Middle frontal gyrus (tissue), 1 donor: Measurements from ENCODE around the gene DNAJC15.
A peak's percentile ranks its signal among the peaks of the same experiment; 100 is the strongest.
"Not testable (repeated sequence)": the region's sequence is repeated elsewhere in the genome, so short reads cannot be mapped to it uniquely, and the experiment has no call there.

ENCODE experiments used
- DNase-seq: peaks from one replicate; pipeline ENCODE4 v3.0.0-alpha.2; 2015; ENCODE audit warnings: low spot score; ENCODE audit errors: extremely low spot score

Gene DNAJC15

DNA sequence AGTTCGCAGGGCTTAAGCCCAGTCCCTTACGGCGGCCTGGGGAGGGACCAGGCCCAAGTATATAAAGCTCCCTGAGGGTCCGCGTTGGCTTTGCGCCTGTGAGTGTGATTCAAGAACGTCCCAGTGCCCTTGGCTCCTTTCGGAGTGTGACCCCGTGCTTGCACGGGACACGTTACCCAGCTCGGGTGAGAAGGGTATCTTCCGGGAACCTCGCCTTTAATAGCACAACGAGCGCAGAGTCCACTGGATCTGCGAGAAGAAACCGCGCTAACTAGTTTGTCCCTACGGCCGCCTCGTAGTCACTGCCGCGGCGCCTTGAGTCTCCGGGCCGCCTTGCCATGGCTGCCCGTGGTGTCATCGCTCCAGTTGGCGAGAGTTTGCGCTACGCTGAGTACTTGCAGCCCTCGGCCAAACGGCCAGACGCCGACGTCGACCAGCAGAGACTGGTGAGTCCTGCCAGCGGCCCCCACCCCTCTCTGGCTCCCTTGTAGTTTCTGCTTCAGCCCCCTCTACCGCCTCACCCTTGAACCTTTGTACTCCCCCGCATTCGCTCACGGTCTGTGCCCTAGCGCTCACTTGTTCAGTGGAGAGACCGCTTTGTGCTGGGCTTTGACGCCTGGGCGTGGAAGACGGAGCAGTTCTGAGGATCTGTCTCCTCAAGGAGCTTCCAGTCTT is at the start of gene DNAJC15:
DNAJC15 (plus strand) TSS at position 298 of the 675 bp plus-strand sequence; CDS start at position 339, 41 bp downstream.
- peak; percentile 85 for DNase-seq

DNA sequence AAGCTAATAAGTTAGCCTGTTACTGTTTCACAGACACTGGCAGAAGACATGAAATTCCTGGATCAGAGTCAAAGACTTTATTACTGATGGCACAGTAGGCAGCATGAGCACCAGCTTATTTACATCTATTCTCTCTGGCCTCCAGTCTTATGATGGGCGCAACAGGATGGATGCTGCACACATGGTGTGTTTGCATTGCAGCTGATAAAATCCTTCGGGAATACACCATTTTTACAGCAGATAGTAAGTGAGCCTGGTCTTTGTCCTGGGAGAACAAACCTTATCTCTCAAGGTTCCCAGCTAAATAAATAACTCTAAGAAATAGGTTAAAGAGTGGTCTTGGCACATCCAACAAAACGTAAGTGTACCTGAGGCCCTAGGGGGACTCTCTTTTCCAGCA is 47.3 kb upstream of the DNAJC15 start:
- no peak for DNase-seq

DNA sequence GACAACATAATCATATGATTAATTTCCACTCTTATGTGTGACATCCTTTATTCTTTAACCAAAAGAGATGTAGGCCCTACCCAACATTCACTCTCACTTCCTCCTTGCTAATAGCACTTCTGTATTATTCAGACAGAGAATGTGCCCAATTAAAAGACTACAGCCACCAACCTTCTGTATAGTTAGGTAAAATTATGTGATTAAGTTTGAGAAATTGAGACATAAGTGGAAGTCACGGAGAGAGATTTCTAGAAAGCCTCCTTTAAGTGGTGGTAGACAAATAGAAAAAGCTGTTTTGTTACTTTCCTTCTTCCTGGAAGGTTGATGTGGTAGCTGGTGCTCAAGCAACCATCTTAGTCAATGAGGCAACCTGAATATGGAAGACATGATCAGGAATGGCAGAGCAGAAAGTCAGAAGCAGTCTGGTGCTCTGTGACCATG is 46.1 kb upstream of the DNAJC15 start:
- no peak for DNase-seq

DNA sequence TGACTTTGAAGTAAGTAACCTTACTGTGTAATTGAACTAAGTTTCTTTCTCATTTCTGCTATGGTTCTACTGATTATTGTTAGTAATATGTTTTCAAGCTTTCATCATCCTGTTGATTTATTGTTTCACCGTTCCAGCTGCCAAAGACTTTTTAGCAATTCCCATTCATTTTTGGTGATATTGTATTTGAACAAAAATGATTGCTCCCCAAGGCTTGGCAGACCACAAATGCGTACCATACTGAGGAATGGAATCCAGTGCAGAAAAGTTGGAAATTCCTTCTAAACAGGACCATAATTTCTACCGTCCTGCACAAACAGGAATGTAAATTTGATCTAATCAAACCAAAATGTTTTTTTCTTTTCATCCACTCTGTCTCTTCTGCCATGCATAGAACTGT is 42.1 kb upstream of the DNAJC15 start:
- no peak for DNase-seq

DNA sequence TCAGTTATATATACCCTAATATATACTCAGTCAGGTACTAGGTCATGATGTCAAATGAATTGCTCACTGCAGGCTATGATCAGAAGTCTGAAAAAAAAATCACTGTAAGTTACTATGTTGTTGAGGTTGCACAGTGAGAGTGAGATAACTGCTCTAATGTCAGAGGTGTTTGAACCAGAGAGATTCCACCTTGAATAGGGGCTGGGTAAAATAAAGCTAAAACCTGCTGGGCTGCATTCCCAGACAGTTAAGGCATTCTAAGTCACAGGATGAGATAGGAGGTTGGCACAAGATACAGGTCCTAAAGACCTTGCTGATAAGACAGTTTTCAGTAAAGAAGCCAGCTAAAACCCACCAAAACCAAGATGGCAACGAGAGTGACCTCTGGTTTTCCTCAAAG is 41.5 kb upstream of the DNAJC15 start:
- DNase-seq, result no peak

DNA sequence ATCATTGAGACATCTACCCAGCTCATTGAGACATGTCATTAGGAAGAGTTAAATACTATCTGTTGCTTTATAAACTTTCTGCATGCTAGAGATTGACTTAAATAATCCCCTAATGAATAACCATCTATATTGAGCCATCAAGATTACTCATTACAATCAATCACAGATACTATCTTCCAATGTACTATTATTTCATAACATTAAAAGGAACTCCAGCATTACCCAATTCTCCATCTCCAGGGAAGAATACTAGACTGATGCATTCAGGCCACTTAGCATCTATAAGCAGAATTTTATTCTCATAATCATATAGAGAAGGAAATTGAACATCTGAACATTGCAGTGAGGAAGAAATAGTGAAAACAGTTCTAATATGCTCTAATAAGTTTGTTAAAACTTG is 39.4 kb upstream of the DNAJC15 start:
- DNase-seq, result no peak

DNA sequence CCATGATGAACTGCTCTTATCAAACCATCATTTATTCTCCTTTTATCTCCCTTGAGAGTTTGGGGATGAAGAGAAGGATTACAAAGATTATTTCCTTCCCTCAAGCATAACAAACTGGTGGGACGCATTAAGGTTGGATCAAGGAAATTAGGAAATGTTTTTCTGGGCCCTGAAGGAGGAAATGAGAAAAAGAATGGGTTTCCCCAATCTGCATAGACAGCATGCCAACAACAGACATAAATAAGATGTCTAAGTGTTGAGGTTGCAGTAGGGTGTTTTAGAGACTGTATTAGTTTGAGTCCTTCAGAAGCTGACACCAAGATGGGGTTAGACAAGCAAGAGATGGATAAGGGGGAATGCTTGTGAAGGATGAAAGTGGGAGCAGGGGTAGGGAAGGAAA is 38.7 kb upstream of the DNAJC15 start:
- no peak for DNase-seq

DNA sequence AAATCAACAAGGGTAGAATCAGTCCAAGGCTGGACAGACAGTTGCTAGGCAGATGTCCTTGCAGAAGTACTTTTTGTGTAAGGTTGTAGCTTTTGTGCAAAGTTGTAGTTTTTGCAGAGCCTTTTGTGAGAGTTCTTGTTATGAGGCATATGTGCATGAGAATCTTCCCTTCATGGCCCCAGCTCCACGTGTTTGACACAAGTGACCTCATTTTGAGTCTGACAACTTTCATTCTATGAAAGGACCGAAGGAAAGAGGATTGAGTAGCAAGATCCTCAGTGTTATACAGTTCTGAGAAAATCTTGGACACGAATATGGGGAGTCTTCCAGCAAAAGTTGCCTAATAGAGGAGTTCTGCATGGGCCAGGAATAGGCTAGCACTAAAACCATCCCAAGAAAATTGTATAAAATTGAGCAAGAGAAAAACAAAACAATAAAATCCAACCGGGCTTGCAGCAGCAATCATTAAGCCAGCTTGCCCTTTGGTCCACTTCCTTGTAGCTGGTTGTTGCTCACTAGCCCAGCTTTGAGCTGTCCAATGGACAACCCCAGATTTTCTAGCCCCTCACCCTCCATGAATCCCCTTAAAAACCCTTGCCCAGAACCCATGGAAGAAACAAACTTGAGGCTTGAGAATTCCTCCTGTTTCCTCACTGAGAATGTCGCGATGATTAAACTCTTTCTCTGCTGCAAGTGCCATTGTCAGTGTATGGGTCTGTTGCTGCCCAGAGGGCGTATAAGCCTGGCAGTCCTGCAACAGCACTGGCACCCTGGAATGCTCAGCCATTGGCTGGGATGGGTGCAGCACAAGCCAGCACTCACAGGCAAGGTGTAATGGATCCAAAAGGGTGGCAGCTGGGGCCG is 37.8 kb upstream of the DNAJC15 start:
- no peak for DNase-seq

- DNase-seq, result no peak
Observed at GRCh38 chr13:42986176-42986574, 37.2 kb upstream of the DNAJC15 start.

DNA sequence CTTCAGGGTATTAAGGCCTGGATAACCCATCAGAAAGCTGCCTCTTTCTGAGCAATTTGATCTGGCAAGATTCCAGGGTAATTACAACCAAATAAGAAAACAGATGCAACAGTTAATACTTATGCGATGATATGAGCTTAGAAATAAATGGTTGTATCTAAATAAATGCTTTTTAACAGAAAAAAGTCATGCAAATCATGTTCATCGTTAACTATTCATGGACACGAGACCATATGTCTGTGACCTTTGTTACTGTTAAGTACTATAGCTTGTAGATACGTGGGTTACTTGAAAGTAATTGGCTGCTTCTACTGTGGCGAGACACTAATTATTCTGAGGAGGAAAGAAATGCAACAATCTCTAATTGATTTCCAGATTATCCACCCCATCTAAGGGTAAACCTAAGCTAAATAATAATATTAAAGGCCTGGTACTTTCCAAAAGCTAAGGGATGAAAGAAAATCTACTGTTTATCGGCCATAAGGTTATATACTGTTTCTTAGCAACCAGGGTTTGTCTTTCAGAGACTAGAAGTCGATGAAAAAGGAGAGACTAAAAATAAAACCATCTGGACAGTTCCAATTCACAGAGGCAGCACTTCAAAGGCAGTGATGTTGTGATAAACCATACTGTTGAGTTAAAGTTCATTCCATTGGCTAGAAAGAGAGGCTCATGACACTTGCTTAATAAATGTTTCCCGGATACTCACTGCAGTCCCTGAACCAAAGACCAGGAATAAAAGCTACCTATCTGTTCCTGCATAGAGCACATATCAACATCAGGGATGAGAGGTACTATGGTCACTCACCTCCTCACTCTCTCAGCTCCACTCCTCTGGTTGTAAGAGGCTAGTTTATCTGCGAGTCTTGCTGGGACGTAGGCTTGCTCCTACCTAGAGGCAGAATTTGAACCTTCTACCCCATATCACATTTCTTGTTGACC is 32.8 kb upstream of the DNAJC15 start:
- DNase-seq, result no peak

- DNase-seq, result not testable (repeated sequence)
Observed at GRCh38 chr13:42991233-42991897, 32.0 kb upstream of the DNAJC15 start.

GRCh38 chr13:42991898-42992763 is 31.3 kb upstream of the DNAJC15 start, which contains the start of gene EPSTI1:
EPSTI1 (minus strand) TSS chr13:42992241; CDS start chr13:42992165, 76 bp downstream.
- no peak for DNase-seq

DNA sequence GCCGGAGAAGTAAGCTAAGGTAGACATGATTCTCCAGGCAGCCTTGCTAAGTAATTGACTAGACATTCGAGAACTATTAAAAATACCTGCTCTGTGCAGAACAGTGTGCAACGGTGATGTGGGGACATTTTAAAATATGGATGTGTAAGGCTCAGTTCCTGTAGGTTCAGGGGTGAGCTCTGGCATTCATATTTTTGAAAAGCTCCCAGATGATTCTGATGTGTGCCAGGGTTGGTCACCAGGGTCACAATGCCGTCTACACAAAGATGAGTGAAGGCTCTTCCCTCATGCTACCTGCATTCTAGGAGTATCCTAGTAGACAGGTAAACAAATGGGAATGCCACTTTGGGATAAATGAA is 30.6 kb upstream of the DNAJC15 start:
- DNase-seq, result no peak

DNA sequence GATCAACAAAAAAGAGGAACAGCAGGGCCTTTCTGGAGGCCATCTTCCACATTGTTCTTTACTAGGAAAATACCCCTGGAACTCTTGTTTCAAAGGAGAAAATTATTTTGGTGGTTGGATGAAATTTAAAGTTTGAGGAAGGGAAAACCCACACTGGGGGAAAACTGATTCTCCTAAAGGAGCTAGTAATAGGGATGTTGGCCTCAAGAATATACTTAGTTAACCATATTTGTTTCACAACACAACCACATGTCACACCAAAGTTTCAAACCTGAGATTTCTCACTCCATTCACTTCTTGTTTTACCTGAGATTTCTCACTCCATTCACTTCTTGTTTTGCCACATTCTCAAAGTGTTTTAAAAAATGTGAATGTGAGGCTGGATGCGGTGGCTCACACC is 28.5 kb upstream of the DNAJC15 start:
- DNase-seq, result no peak

DNA sequence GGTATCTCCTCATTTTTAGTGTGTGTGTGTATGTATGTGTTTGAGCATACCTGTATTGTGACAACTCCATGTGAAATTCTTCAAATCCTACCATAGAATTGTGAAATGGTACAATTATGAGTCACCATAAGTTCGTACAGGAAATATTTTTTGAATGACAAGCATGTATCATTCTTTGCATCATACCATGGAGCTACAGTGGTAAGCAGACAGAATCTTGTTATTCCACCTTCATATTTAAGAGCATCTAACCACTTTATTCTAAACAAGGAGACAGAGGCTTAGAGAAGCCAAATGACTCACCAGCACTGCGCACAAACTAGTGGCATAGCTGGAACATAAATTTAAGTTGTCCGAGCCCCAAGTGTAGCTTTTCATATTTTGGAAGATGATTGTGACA is 26.8 kb upstream of the DNAJC15 start:
- DNase-seq, result no peak

DNA sequence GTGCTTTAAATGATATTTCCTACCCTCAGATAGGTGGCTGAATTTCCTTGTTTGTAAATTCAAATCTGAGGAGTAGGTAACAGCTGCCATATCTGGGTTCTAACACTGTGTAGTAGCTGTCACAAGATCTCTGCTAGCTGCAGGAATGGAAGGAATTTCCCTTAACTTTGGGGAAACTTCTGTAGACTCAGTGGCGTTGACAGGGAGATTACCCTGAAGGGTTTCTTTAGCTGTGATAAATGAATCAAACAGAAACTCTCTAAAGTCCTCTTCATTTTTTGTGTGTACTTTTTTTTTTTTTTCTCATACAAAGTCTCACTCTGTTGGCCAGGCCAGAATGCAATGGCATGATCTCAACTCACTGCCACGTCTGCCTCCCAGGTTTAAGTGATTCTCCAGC is 26.0 kb upstream of the DNAJC15 start:
- DNase-seq, result no peak

DNA sequence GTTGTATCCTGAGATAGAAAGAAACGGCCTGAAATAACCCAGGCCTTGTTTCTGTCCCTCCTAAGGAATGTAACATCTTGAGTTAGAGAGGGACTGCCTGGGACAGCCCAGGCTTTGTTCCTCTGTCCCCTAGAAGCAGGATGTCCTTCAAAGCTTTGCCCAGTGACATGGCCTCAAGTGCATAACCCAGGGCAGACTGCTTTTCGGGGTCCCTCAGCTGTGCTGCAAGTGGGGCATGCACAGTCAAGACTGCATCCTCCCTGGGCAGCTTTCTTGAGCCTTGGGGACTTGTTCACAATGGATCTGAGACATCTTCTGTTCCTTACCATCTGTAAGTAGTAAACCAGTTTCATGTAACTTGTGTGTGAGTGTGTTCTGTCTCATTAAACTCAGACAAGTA is 23.9 kb upstream of the DNAJC15 start:
- DNase-seq, result no peak

DNA sequence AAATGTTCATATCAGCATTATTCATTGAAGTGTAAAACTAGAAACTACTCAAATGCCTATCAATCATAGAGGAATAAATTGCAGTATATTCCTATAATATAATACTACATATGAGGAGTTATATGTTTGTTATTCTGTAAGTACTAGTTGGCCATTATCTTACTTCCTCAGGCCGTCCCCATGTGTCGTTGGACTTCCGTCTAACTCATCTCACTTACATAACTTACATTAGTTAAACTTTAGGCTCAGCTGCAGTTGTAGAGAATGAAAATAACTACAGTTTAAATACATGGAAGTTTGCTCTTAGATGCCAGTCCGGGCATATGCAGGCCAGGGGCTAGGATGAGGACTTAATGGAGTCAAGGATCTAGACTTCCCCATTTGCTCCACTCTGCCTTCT is 22.7 kb upstream of the DNAJC15 start:
- no peak for DNase-seq

DNA sequence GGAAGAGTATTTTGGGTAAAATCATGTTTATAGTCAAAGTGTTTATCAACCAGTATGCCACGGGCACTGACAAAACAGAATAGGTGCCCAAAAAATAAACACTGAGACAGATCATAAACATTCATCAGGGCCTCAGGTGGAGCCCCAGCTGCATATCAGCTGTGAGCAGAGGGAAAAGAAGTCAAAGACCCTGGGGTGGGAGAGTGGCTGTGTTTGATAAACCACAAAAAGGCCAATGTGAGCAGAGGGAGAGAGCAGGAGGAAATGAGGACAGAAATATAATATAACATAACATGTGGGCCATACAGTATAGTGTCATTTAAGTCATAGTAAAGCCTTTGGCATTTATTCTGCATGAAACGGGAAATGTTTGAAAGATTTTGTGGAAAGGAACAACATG is 21.4 kb upstream of the DNAJC15 start:
- DNase-seq, result no peak

- no peak for DNase-seq
Observed at GRCh38 chr13:43003010-43003409, 20.4 kb upstream of the DNAJC15 start.
